ENCODE results near the gene CDCA8. TPM values are rescaled to one million over a fixed set of nuclear protein-coding genes. Genes with fewer than 3 reads are reported as not detected.

Gene CDCA8
- total RNA-seq, 1 donor from 2014 or later, result 0.52 TPM

Small RNA genes within 50 kb of the gene (small RNA-seq; reads per million reads assigned to genes)
- not detected for gene RF00019

Other genes starting within 250 kb of the CDCA8 start
- 1.0 TPM for gene ZC3H12A, start 217.9 kb upstream of the CDCA8 start, total RNA-seq
- 36.5 TPM for gene MEAF6, start 177.8 kb upstream of the CDCA8 start, total RNA-seq
- 12.5 TPM for gene SNIP1, start 138.2 kb upstream of the CDCA8 start, total RNA-seq
- gene DNALI1, start 135.6 kb upstream of the CDCA8 start, total RNA-seq, result 1.0 TPM
- gene GNL2, start 96.6 kb upstream of the CDCA8 start, total RNA-seq, result 39.7 TPM
- gene RSPO1, start 57.6 kb upstream of the CDCA8 start, total RNA-seq, result not detected
- not detected for gene EPHA10, start 72.6 kb downstream of the CDCA8 start, total RNA-seq
- 2.1 TPM for gene MANEAL, start 101.3 kb downstream of the CDCA8 start, total RNA-seq
- 9.4 TPM for gene C1orf122, start 115.3 kb downstream of the CDCA8 start, total RNA-seq
- 7.3 TPM for gene YRDC, start 115.7 kb downstream of the CDCA8 start, total RNA-seq
- 2.1 TPM for gene MTF1, start 167.1 kb downstream of the CDCA8 start, total RNA-seq

All from skeletal muscle tissue (tissue), 2 donors.